T-helper 2 cell (primary cell): Measurements from ENCODE around the gene HOXA3.

Experiments used
- DNase-seq, 5 experiments: peaks; one replicate each; pipeline versions ENCODE4 v3.0.0 to v3.0.0-alpha.2; 2012 to 2022

HOXA3 gene

GRCh38 chr7:27112955-27113949 is 39.1 kb downstream of the HOXA3 start:
- no peak for DNase-seq

- no peak for DNase-seq
Measured at GRCh38 chr7:27112361-27112760, 40.0 kb downstream of the HOXA3 start.

GRCh38 chr7:27111751-27112277 is 40.6 kb downstream of the HOXA3 start:
- DNase-seq, result no peak

- no peak for DNase-seq
Measured at GRCh38 chr7:27111042-27111750, 41.2 kb downstream of the HOXA3 start.

GRCh38 chr7:27110186-27111031 is 42.0 kb downstream of the HOXA3 start:
- no peak for DNase-seq

GRCh38 chr7:27109466-27110185 is 42.8 kb downstream of the HOXA3 start:
- no peak for DNase-seq

- DNase-seq, result no peak
Measured at GRCh38 chr7:27108390-27109127, 43.8 kb downstream of the HOXA3 start.

GRCh38 chr7:27107391-27108381 is 44.7 kb downstream of the HOXA3 start:
- DNase-seq, result no peak

GRCh38 chr7:27106901-27107240 is 45.5 kb downstream of the HOXA3 start:
- DNase-seq, result no peak

- no peak for DNase-seq
Measured at GRCh38 chr7:27106181-27106900, 46.0 kb downstream of the HOXA3 start.

- no peak for DNase-seq
Measured at GRCh38 chr7:27105301-27106031, 46.9 kb downstream of the HOXA3 start.

GRCh38 chr7:27104341-27105058 is 47.9 kb downstream of the HOXA3 start:
- no peak for DNase-seq

GRCh38 chr7:27103489-27104226 is 48.7 kb downstream of the HOXA3 start:
- no peak for DNase-seq

- DNase-seq, result no peak
Measured at GRCh38 chr7:27102581-27103442, 49.6 kb downstream of the HOXA3 start, which contains the start of gene HOXA2. TSS of gene HOXA2 (minus strand) at chr7:27102683. CDS start at chr7:27102500, 183 bp downstream.

- no peak for DNase-seq
Measured at GRCh38 chr7:27101957-27102580, 50.3 kb downstream of the HOXA3 start.
